T-cell (primary cell): Measurements from ENCODE around the gene MAN2A1. TPM values are rescaled to one million over a fixed set of nuclear protein-coding genes. Genes with fewer than 3 reads are reported as not detected.

ENCODE experiments used
- ATAC-seq, 4 experiments: fragments of 200-7000 bp in 3 of 4; fragments of 150-1000 bp in 1 of 4; cut with Tn5 transposase; replicated peaks in 1 of 4; 1 replicate in 3 of 4; 2 replicates in 1 of 4; pipeline ENCODE4 v1.10.0; 2021; ENCODE audit warnings: moderate library complexity in 3 of 4, mild to moderate bottlenecking in 2 of 4, moderate number of reproducible peaks in 1 of 4
- CTCF ChIA-PET, 2 donors: fragments of 300-600 bp; sonication (Branson Sonifier 250); formaldehyde crosslinking; loops; one replicate each; lab custom pipeline; 2022; ENCODE audit warnings: antibody characterized with exemption in 2 of 2; lab: Charles Lee
- POLR2A ChIA-PET, 2 donors: fragments of 300-600 bp; sonication (Branson Sonifier 250); formaldehyde crosslinking; loops; one replicate each; lab custom pipeline; 2022; ENCODE audit warnings: antibody characterized with exemption in 2 of 2; lab: Charles Lee
- DNase-seq, 35 experiments: peaks; one replicate each; pipeline versions ENCODE4 v3.0.0 to v3.0.0-alpha.2; 2013 to 2023
- H3K27ac ChIP-seq: one replicate; pipeline ENCODE4 v1.5.1; 2013; ENCODE audit warnings: low read length
- H3K27me3 ChIP-seq, 2 experiments: replicated peaks in 1 of 2; 1 replicate in 1 of 2; 2 replicates in 1 of 2; pipeline versions ENCODE4 v1.6.1 to v1.7.0; 2013; ENCODE audit warnings: low read length in 1 of 2, mixed read lengths in 1 of 2; ENCODE audit not compliant: control insufficient read depth in 2 of 2, insufficient read depth in 2 of 2; ENCODE audit errors: extremely low read depth in 1 of 2
- H3K36me3 ChIP-seq, 2 donors: 1 replicate in 1 of 2; 2 replicates in 1 of 2; pipeline versions ENCODE4 v1.6.1 to v1.7.0; 2013; ENCODE audit warnings: low read length in 1 of 2; ENCODE audit not compliant: control insufficient read depth in 2 of 2, insufficient read depth in 1 of 2; ENCODE audit errors: extremely low read depth in 1 of 2
- H3K4me1 ChIP-seq, 2 experiments: 1 replicate in 1 of 2; 2 replicates in 1 of 2; pipeline versions ENCODE4 v1.6.1 to v1.7.0; 2013; ENCODE audit warnings: low read length in 2 of 2, mixed read lengths in 1 of 2; ENCODE audit not compliant: insufficient read depth in 2 of 2, control insufficient read depth in 1 of 2; ENCODE audit errors: extremely low read depth in 1 of 2
- H3K4me3 ChIP-seq, 2 donors: 1 replicate in 1 of 2; 2 replicates in 1 of 2; pipeline versions ENCODE4 v1.5.1 to v1.7.0; 2013; ENCODE audit warnings: mild to moderate bottlenecking in 2 of 2, low read length in 1 of 2, moderate library complexity in 1 of 2; ENCODE audit not compliant: control insufficient read depth in 1 of 2; ENCODE audit errors: extremely low read depth in 1 of 2
- H3K9me3 ChIP-seq: 2 replicates; pipeline ENCODE4 v1.7.0; 2013
- H3K27ac Mint-ChIP-seq, 2 donors: one replicate each; pipeline ENCODE4 v1.8.0; 2020 to 2021; ENCODE audit warnings: mild to moderate bottlenecking in 2 of 2, mixed read lengths in 2 of 2
- H3K27me3 Mint-ChIP-seq, 2 donors: one replicate each; pipeline ENCODE4 v1.8.0; 2021 to 2022; ENCODE audit warnings: mixed read lengths in 2 of 2
- H3K36me3 Mint-ChIP-seq: one replicate; pipeline ENCODE4 v1.8.0; 2021; ENCODE audit warnings: mixed read lengths
- H3K4me1 Mint-ChIP-seq, 3 donors: one replicate each; pipeline ENCODE4 v1.8.0; 2020 to 2022; ENCODE audit warnings: mixed read lengths in 3 of 3, mild to moderate bottlenecking in 1 of 3
- H3K4me3 Mint-ChIP-seq, 3 donors: one replicate each; pipeline ENCODE4 v1.8.0; 2020 to 2022; ENCODE audit warnings: mild to moderate bottlenecking in 3 of 3, mixed read lengths in 3 of 3, moderate library complexity in 3 of 3
- H3K9me3 Mint-ChIP-seq, 3 donors: one replicate each; pipeline ENCODE4 v1.8.0; 2020 to 2022; ENCODE audit warnings: mixed read lengths in 3 of 3
- WGBS: methylation state at CpG from one replicate; pipeline ENCODE4 v1.1.5; 2013; ENCODE audit warnings: missing lambda C conversion rate; ENCODE audit not compliant: insufficient coverage; 5-methylcytosine and 5-hydroxymethylcytosine counted together
- total RNA-seq, 35 experiments: library from RNA in 6 of 35; stranded (reverse) in 6 of 35; fragments of 120-200 nt in 1 of 35; gene quantifications; one replicate each; pipeline versions ENCODE4 v1.2.1 to v1.2.4 and lab custom pipeline; 2013 to 2026

The MAN2A1 gene
- total RNA-seq, 5 donors from 2014 or later (not counting 1 experiment from before 2014, with no cell fraction given): 46.7 to 64.0 (median 50.4) TPM

DNA sequence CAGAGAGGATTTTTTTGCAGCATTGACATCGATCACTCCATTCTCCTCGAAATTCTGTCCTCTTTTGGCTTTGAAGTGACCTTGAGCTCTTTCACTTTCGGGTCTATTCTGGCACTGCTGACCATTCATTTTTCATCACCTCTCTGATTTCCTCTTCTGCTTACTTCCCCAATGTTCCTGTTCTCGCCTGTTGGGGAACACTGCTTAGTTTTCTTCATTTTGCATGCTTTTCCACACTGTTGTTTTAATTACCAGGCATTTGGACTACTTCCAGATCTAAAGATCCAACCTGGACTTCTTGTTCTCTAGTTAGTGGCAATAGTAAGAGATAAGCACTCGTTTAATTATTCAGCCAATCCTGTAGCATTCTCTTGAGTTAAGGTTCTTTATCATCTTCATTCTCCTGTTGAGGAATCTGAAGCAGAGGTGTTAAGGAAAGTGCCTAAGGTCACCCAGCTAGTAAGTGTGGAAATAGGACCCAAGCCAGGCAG is 53.4 kb downstream of the MAN2A1 start:
- ChIA-PET CTCF (no interaction called here), POLR2A (no interaction called here)
- Mint-ChIP-seq H3K9me3 (peaks cover 0 to 5% (median 0%) of the 10 kb centered on the region in 3 donors), H3K36me3 (peaks cover 52% of the 10 kb centered on the region), H3K27me3 (no peaks in the 10 kb centered on the region), H3K4me3 (no peak overlapping the region), H3K27ac (no peak overlapping the region), H3K4me1 (peaks cover 64 to 80% (median 67%) of the 10 kb centered on the region in 3 donors)
- Histone ChIP-seq H3K27me3 (no peaks in the 10 kb centered on the region), H3K4me1 (peaks cover 4 to 8% of the 10 kb centered on the region in 2 experiments), H3K9me3 (no peaks in the 10 kb centered on the region), H3K27ac (no peak overlapping the region), H3K4me3 (no peak overlapping the region), H3K36me3 (peaks cover 0 to 18% of the 10 kb centered on the region in 2 donors)
- DNase-seq: no peak
- no peak for ATAC-seq
- 87% methylated on average over 4 of the region's 5 CpGs for WGBS

DNA sequence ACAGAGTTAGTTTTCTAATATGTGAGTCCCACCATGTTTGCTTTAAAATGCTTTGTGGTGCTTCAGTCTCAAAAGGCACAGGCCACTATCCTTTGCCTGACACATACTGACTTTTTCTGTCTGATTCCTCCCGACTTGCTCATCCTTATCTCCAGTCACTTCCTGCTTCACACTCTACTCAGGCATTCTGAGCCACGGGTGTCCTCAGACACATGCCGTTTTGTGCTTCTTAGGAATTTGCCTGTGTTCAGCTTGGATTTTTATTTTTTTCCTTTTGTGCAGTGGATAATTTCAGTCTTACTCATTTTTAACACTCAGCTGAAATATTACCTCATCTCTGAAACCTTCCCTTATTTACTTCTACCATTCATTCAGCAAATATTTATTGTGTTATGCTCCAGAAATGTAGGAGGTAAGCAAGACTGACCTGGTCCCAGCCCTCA is 54.1 kb downstream of the MAN2A1 start:
- Mint-ChIP-seq H3K27me3 (no peaks in the 10 kb centered on the region), H3K4me1 (peaks cover 67 to 79% (median 69%) of the 10 kb centered on the region in 3 donors), H3K9me3 (peaks cover 0 to 5% (median 0%) of the 10 kb centered on the region in 3 donors), H3K4me3 (no peak overlapping the region), H3K36me3 (peaks cover 50% of the 10 kb centered on the region), H3K27ac (no peak overlapping the region)
- WGBS: no CpG with 5 or more reads among the region's 3 CpGs
- peaks cover 7 to 8% of the 10 kb centered on the region in 2 experiments for H3K4me1 ChIP-seq
- POLR2A ChIA-PET: no interaction called here
- peaks cover 0 to 18% of the 10 kb centered on the region in 2 donors for H3K36me3 ChIP-seq
- ATAC-seq (no peak), DNase-seq (no peak)
- H3K9me3 ChIP-seq: no peaks in the 10 kb centered on the region
- no peaks in the 10 kb centered on the region for H3K27me3 ChIP-seq
- H3K4me3 ChIP-seq: no peak overlapping the region
- CTCF ChIA-PET: no interaction called here
- no peak overlapping the region for H3K27ac ChIP-seq

DNA sequence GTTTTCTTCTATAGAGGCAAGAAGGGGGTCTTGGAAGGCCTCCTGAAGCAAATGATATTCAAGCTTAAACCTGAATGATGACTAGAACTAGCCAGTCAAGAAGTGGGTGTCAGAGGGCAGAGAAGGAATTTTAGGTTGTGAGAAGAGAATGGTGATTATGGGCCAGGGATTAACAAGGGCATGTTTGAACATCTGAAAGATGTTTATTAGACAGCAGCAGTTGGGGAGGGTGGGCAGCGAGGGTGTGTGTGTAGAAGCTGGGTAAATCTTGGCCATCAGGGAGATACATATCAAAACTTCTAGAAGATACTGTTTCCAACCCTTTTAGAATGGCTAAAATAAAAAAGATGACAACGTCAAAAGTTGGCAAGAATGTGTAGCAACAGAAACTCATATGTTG is 54.5 kb downstream of the MAN2A1 start:
- H3K36me3 Mint-ChIP-seq: peaks cover 49% of the 10 kb centered on the region
- H3K9me3 Mint-ChIP-seq: peaks cover 0 to 5% (median 0%) of the 10 kb centered on the region in 3 donors
- no peak overlapping the region for H3K27ac ChIP-seq
- ChIA-PET POLR2A (no interaction called here), CTCF (interaction anchor here in 1 of 2 donors (0.5 kb wide), 1 partner anchor 44 kb away, joined by 3 read pairs; no protein-coding TSS in a partner anchor)
- no peaks in the 10 kb centered on the region for H3K9me3 ChIP-seq
- no peak overlapping the region for H3K4me3 ChIP-seq
- WGBS: no CpG with 5 or more reads among the region's 2 CpGs
- H3K4me1 ChIP-seq: peaks cover 7 to 8% of the 10 kb centered on the region in 2 experiments
- H3K4me1 Mint-ChIP-seq: peaks cover 67 to 75% (median 68%) of the 10 kb centered on the region in 3 donors
- no peak overlapping the region for H3K4me3 Mint-ChIP-seq
- no peaks in the 10 kb centered on the region for H3K27me3 Mint-ChIP-seq
- no peak for ATAC-seq
- peaks cover 0 to 18% of the 10 kb centered on the region in 2 donors for H3K36me3 ChIP-seq
- no peak for DNase-seq
- H3K27me3 ChIP-seq: no peaks in the 10 kb centered on the region
- H3K27ac Mint-ChIP-seq: no peak overlapping the region

GRCh38 chr5:109748546-109748945 is 58.8 kb downstream of the MAN2A1 start:
- ATAC-seq (no peak), DNase-seq (no peak)
- peaks cover 36% of the 10 kb centered on the region for H3K36me3 Mint-ChIP-seq
- Histone ChIP-seq H3K36me3 (peaks cover 0 to 6% of the 10 kb centered on the region in 2 donors), H3K9me3 (no peaks in the 10 kb centered on the region), H3K4me1 (peaks cover 0 to 7% of the 10 kb centered on the region in 2 experiments), H3K27ac (no peak overlapping the region), H3K27me3 (no peaks in the 10 kb centered on the region), H3K4me3 (no peak overlapping the region)
- peaks cover 64 to 67% (median 65%) of the 10 kb centered on the region in 3 donors for H3K4me1 Mint-ChIP-seq
- H3K27me3 Mint-ChIP-seq: no peaks in the 10 kb centered on the region
- peaks cover 0 to 5% (median 4%) of the 10 kb centered on the region in 3 donors for H3K9me3 Mint-ChIP-seq
- ChIA-PET CTCF (no interaction called here), POLR2A (interaction anchor here in 1 of 2 donors (1.1 kb wide), 1 partner anchor 1093 kb away, joined by 3 read pairs; no protein-coding TSS in a partner anchor)
- H3K27ac Mint-ChIP-seq: peak overlapping the region in 1 of 2 donors; percentile 23
- no peak overlapping the region for H3K4me3 Mint-ChIP-seq

GRCh38 chr5:109750463-109750862 is 60.7 kb downstream of the MAN2A1 start:
- Mint-ChIP-seq H3K36me3 (peaks cover 26% of the 10 kb centered on the region), H3K4me1 (peaks cover 51 to 63% (median 61%) of the 10 kb centered on the region in 3 donors), H3K27ac (peak overlapping the region in 1 of 2 donors; percentile 45), H3K9me3 (peaks cover 0 to 4% (median 0%) of the 10 kb centered on the region in 3 donors), H3K27me3 (no peaks in the 10 kb centered on the region), H3K4me3 (no peak overlapping the region)
- ChIA-PET CTCF (no interaction called here), POLR2A (no interaction called here)
- no peak for DNase-seq
- H3K4me3 ChIP-seq: no peak overlapping the region
- H3K4me1 ChIP-seq: peaks cover 0 to 7% of the 10 kb centered on the region in 2 experiments
- H3K36me3 ChIP-seq: no peaks in the 10 kb centered on the region
- no peaks in the 10 kb centered on the region for H3K9me3 ChIP-seq
- H3K27me3 ChIP-seq: no peaks in the 10 kb centered on the region
- no peak for ATAC-seq
- no peak overlapping the region for H3K27ac ChIP-seq

DNA sequence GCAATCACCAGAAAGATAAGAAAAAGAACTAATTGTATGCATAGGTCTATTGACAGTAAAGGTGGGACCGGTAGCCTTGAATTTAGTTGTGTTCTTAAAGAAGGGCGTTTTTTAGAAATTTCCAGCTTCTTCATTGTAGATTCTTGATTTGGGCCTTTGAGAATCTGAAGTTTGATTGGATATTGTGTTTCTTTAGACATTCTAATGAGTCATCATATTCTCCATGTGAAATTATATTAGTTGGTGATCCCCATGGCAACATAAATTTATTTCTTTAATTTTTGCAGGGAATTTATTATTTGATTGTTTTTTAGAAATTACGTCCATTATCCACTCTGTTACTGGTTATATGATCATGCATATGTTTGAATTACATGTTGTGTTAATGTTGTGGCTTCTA is 63.6 kb downstream of the MAN2A1 start:
- ChIA-PET POLR2A (no interaction called here), CTCF (no interaction called here)
- H3K36me3 Mint-ChIP-seq: peaks cover 46% of the 10 kb centered on the region
- no peak for ATAC-seq
- H3K4me1 Mint-ChIP-seq: peaks cover 31 to 58% (median 57%) of the 10 kb centered on the region in 3 donors
- WGBS: 100% methylated on average over 2 of the region's 3 CpGs
- H3K36me3 ChIP-seq: peaks cover 0 to 11% of the 10 kb centered on the region in 2 donors
- no peak overlapping the region for H3K4me3 Mint-ChIP-seq
- peaks cover 0 to 4% (median 0%) of the 10 kb centered on the region in 3 donors for H3K9me3 Mint-ChIP-seq
- DNase-seq: no peak
- no peaks in the 10 kb centered on the region for H3K27me3 ChIP-seq
- no peaks in the 10 kb centered on the region for H3K9me3 ChIP-seq
- H3K27ac Mint-ChIP-seq: peak overlapping the region in 1 of 2 donors; percentile 19
- no peak overlapping the region for H3K4me3 ChIP-seq
- no peak overlapping the region for H3K27ac ChIP-seq
- no peaks in the 10 kb centered on the region for H3K27me3 Mint-ChIP-seq
- H3K4me1 ChIP-seq: peaks cover 0 to under 1% of the 10 kb centered on the region in 2 experiments
